HG03457 (cell line): ENCODE results near the gene ZNF792.
"Not testable (repeated sequence)": the region's sequence is repeated elsewhere in the genome, so short reads cannot be mapped to it uniquely, and the experiment has no call there.

Source experiments
- ATAC-seq: cut with Tn5 transposase; IDR thresholded peaks from one replicate; pipeline ENCODE4 v1.9.1; 2021; ENCODE audit warnings: moderate number of reproducible peaks; ENCODE audit not compliant: unreplicated experiment

ZNF792 gene

DNA sequence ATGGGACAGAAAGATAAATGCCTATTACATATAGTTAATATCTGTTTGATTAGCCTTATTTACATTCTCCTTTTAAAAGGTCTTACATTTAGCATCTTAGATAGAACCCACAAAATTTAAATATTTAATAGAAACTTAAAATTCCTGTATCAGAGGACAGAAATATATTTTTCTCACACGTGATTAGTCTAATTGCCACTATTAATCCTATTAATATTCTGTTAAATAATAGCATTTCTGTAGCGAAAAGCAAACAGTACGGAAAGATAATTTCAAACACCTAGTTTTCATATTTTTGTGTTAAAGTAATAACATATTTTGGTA is 37.7 kb downstream of the ZNF792 start:
- no peak for ATAC-seq

DNA sequence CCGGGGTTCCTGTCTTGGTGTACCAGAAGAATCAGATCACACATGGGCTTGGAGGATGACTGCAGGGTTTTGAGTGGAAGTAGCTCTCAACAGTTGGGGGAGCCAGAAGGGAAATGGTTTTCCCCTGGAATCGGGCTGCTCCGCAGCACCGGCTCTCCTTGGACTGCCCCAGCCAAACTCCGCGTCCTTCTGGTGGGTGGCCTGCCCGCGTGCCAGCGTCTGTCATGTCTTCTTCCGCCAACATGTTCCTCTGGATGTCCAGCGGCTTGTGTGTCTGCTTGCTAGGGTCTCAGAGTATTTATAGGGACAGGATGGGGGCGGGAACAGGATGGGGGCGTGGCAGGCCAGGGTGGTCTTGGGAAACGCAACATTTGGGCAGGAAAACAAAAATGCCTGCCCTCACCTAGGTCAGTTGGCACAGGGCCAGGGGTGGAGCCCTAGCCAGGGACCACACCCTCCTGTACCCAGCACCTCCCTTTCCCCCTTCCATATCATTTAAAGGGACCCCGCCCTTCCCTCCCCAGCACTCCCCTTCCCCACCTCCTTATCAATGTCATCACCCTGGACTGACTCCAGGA is 38.7 kb downstream of the ZNF792 start:
- no peak for ATAC-seq

DNA sequence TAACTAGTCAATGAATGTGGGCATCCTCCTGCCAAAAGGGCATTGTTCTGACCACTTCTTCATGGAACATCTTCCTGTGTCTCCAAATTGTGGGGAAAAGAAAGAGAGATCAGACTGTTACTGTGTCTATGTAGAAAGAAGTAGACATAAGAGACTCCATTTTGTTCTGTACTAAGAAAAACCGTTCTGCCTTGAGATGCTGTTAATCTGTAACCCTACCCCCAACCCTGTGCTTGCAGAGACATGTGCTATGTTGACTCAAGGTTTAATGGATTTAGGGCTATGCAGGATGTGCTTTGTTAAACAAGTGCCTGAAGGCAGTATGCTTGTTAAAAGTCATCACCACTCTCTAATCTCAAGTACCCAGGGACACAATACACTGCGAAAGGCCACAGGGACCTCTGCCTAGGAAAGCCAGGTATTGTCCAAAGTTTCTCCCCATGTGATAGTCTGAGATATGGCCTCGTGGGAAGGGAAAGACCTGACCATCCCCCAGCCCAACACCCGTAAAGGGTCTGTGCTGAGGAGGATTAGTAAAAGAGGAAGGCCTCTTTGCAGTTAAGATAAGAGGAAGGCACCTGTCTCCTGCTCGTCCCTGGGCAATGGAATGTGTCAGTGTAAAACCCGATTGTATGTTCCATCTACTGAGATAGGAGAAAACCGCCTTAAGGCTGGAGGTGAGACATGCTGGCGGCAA is 43.8 kb downstream of the ZNF792 start:
- ATAC-seq: not testable (repeated sequence)

DNA sequence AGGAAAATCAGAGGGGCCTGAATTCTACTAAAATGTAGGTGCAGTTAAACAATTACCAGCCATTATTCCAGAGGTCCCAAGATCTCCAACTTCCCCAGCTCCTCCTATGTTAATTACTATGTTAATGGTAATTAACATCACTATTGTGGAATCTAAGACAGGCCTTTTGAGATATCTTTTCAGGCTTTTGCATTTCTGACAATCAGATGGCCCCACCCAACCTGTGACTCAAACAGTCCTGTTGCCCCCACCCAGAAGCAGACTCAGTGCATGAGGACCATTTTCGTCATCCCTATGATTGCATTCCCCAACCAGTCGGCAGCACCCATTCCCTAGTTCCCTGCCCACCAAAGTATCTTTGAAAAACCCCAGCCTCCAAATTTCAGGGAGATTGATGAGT is 45.8 kb downstream of the ZNF792 start:
- no peak for ATAC-seq

DNA sequence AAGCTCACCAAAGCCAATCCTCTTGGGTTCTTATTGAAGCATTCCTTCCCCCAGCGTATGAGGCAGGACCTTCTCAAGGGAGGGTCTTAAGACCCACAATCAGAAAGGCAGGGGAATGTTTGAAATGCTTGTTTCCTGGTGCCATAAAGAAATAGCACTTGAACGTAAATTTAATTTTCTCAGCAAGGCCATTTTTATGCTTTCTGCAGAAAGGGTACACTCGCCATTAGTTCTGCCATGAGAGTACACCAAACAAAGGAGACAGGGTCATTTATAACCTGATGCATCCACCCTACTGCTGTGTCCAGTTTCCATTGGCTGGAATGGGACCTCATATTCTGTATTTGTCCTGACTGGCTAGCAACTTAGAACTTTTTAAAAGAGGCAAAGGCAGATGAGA is 46.9 kb downstream of the ZNF792 start:
- not testable (repeated sequence) for ATAC-seq

DNA sequence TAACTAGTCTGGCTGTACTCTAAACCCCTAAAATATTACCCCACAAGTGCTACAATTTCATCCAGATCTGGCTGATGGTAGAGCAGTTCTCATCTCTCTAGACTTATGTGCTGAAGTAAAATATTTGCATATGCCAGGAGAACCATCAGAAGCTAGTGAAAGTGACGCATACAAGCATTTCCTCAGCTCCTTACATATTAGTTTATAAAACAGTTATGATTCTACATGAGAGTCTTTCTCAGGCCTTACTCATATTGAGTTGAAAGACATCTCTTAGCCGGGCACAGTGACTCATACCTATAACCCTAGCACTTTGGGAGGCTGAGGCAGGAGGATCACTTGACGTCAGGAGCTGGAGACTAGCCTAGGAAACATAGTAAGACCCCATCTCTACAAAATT is 53.3 kb downstream of the ZNF792 start:
- no peak for ATAC-seq
